ENCODE measurements around the gene TSHZ2.
"Not testable (repeated sequence)": the region's sequence is repeated elsewhere in the genome, so short reads cannot be mapped to it uniquely, and the experiment has no call there.

TSHZ2 gene

DNA sequence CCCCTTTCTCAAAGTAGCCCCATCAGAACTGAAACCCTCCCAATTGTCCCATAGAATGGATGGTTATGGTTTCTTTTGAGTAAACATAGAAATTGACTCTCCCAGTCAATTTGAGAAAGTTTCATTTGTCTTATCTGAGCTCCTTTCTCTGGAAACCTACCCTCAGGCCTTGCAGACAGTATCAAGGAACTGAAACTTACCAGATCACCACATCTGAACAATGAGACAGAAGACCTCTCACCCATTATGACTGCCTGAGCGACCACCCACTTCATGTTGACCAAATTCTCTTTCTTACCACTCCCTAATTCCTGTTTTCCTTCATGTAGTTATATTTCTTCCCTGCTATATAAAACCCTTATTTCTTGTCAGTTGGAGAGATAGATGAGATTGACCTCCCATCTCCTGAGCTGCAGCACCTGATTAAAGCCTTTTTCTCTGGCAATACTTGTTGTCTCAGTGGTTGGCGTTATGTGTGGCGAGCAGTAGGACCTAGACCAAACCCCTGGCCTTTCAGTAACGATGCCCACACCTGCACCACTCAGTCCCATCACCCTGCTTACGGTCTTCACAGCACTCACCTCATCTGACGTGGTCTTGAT is 482.6 kb downstream of the TSHZ2 start:
- H3K27ac Mint-ChIP-seq: no peak overlapping the region
- peaks cover 42% of the 10 kb centered on the region for H3K9me3 Mint-ChIP-seq
- TF ChIP-seq, protein P1, sequence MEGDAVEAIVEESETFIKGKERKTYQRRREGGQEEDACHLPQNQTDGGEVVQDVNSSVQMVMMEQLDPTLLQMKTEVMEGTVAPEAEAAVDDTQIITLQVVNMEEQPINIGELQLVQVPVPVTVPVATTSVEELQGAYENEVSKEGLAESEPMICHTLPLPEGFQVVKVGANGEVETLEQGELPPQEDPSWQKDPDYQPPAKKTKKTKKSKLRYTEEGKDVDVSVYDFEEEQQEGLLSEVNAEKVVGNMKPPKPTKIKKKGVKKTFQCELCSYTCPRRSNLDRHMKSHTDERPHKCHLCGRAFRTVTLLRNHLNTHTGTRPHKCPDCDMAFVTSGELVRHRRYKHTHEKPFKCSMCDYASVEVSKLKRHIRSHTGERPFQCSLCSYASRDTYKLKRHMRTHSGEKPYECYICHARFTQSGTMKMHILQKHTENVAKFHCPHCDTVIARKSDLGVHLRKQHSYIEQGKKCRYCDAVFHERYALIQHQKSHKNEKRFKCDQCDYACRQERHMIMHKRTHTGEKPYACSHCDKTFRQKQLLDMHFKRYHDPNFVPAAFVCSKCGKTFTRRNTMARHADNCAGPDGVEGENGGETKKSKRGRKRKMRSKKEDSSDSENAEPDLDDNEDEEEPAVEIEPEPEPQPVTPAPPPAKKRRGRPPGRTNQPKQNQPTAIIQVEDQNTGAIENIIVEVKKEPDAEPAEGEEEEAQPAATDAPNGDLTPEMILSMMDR (IDR thresholded peaks at IDR 0.05; ENCODE audit: unreplicated experiment in 3 of 3): no peak
- H3K4me1 Mint-ChIP-seq: no peaks in the 10 kb centered on the region
- peaks cover 46% of the 10 kb centered on the region for H3K36me3 Mint-ChIP-seq (ENCODE audit: low read depth)
- no peaks in the 10 kb centered on the region for H3K27me3 Mint-ChIP-seq (ENCODE audit: low read depth)
- no peak overlapping the region for H3K4me3 Mint-ChIP-seq

DNA sequence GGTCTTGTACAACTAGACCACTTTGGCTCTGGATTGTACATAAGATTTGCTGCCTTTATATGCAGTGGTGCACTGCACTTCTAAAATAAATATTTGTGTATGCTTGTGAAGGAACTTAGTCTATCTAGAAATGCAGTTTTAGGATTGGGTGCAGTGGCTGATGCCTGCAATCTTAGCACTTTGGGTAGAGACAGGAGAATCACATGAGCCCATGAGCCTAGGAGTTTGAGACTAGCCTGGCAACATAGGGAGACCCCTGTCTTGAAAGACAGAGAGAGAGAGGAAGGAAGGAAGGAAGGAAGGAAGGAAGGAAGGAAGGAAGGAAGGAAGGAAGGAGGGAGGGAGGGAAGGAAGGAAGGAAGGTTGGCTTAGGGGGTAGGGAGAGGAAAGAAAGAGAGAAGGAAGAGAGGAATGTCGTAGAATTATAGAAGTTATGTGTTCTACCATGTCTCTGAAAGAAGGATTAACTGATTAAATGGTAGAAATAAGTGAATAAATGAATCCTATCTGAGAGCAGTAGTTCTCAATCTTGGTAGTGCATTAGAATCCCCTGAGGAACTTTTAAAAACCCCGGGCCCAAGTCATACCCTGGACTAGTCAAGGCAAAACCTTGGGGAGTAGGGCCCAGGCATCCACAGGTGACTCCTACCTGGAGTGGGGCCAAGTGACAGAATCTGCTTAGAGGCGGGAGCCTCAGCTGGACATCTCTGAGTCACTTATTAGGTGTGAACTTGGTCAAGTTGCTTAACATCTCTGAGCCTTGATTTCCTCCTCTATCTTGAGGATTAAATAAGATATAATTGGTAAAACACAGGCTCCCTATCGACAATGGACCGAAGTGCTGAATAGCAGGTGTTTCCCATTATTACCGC is 491.2 kb downstream of the TSHZ2 start:
- Mint-ChIP-seq H3K36me3 (ENCODE audit: low read depth) (peaks cover 29% of the 10 kb centered on the region), H3K27me3 (ENCODE audit: low read depth) (no peaks in the 10 kb centered on the region), H3K4me1 (peaks cover 6% of the 10 kb centered on the region), H3K4me3 (no peak overlapping the region), H3K9me3 (peaks cover 12% of the 10 kb centered on the region), H3K27ac (no peak overlapping the region)
- TF ChIP-seq, protein P1 (IDR thresholded peaks at IDR 0.05; ENCODE audit: unreplicated experiment in 3 of 3): no peak

GRCh38 chr20:53466279-53466678 is 494.1 kb downstream of the TSHZ2 start:
- Mint-ChIP-seq H3K27ac (peak overlapping the region in 1 of 3 experiments; percentile 5), H3K4me3 (no peak overlapping the region), H3K27me3 (ENCODE audit: low read depth) (no peaks in the 10 kb centered on the region), H3K9me3 (peaks cover 9% of the 10 kb centered on the region), H3K36me3 (ENCODE audit: low read depth) (peaks cover 26% of the 10 kb centered on the region), H3K4me1 (peaks cover 6% of the 10 kb centered on the region)
- TF ChIP-seq, protein P1 (IDR thresholded peaks at IDR 0.05; ENCODE audit: unreplicated experiment in 3 of 3): no peak

- peaks cover 11% of the 10 kb centered on the region for H3K9me3 Mint-ChIP-seq
- H3K4me3 Mint-ChIP-seq: no peak overlapping the region
- no peak overlapping the region for H3K27ac Mint-ChIP-seq
- TF ChIP-seq, protein P1 (IDR thresholded peaks at IDR 0.05; ENCODE audit: unreplicated experiment in 3 of 3): no peak
- peaks cover 24% of the 10 kb centered on the region for H3K36me3 Mint-ChIP-seq (ENCODE audit: low read depth)
- no peaks in the 10 kb centered on the region for H3K27me3 Mint-ChIP-seq (ENCODE audit: low read depth)
- peaks cover 6% of the 10 kb centered on the region for H3K4me1 Mint-ChIP-seq
Observed at GRCh38 chr20:53468587-53468986, 496.4 kb downstream of the TSHZ2 start.

- not testable (repeated sequence) for H3K27ac Mint-ChIP-seq; H3K27me3 Mint-ChIP-seq (ENCODE audit: low read depth); H3K4me3 Mint-ChIP-seq; H3K4me1 Mint-ChIP-seq
- Mint-ChIP-seq H3K9me3 (peaks cover 13% of the 10 kb centered on the region), H3K36me3 (ENCODE audit: low read depth) (peaks cover 18% of the 10 kb centered on the region)
Observed at GRCh38 chr20:53472859-53473258, 500.7 kb downstream of the TSHZ2 start.

DNA sequence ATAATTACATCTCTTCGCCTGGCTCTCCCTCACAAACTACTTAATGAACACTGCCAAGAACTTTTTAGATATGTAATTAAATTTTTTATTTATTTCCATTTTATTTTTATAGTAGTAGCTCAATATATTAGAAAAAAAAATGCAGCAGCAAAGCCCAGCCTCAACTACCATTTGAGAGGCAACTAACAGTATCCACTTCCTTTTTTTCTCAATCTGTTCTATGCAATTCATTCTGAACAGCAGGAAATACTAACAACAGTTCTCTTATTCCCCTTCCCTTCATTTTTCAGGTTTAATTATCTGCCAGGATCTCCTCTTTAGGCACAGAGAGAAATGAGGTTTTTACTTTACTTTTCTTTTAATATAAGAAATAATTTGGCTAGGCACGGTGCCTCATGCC is 508.8 kb downstream of the TSHZ2 start:
- Mint-ChIP-seq H3K27ac (no peak overlapping the region), H3K27me3 (ENCODE audit: low read depth) (no peaks in the 10 kb centered on the region), H3K36me3 (ENCODE audit: low read depth) (peaks cover 10% of the 10 kb centered on the region), H3K4me3 (no peak overlapping the region), H3K4me1 (no peaks in the 10 kb centered on the region), H3K9me3 (peaks cover 4% of the 10 kb centered on the region)
- TF ChIP-seq, protein P1 (IDR thresholded peaks at IDR 0.05; ENCODE audit: unreplicated experiment in 3 of 3): no peak
